Measurements from ENCODE around the gene CSNK2A2.
A peak's percentile ranks its signal among the peaks of the same experiment; 100 is the strongest.

The CSNK2A2 gene

GRCh38 chr16:58138852-58139251 is 59.1 kb downstream of the CSNK2A2 start:
- no peak for DNase-seq (ENCODE audit: low read depth)

- no peak for DNase-seq (ENCODE audit: low read depth)
Measured at GRCh38 chr16:58137581-58137980, 60.3 kb downstream of the CSNK2A2 start.

GRCh38 chr16:58129097-58129936 is 68.6 kb downstream of the CSNK2A2 start, which contains the start of gene CFAP20:
CFAP20 (minus strand) TSS chr16:58129381; CDS start chr16:58129115, 266 bp downstream.
- DNase-seq (ENCODE audit: low read depth), result peak; percentile 99

DNA sequence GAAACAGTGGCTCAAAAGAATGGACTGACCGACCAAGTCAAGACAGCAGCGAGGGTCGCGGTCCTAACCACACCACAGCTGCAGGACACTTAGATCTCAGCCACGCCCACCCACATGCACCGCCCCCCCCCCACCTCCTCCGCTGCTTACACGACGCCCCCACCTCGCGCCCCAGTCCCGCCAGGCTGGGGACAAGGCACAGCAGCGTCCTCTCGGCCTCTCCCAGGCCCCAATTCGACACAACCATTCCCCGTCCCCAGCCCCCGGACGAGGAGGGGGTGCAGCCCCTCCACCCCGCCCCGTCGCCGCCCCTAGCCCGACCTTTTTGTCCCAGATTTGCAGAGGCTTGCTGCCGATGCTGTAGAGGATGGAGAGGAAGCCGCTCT is 69.2 kb downstream of the CSNK2A2 start:
- no peak for DNase-seq (ENCODE audit: low read depth)

DNA sequence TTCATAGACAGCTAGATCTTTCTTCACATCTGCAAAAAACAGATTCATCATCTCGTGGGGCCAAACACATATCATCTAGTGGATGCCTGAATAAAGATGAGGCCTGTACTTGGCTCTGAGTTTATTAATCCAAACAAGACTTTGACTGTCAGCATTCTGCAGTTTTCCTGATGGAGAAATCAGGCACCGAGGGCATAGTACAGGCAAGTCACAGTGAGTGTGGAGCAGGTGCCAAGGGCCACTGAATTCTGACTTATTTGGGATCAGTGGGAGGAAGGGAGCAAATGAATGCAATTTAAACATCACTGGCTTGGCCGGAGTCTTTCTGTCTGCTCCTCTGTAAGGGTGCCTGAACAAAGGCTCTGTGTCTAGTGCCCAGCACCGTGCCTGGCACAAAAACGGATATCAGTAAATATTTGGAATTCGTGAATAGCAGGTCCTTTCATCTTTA is 69.7 kb downstream of the CSNK2A2 start:
- DNase-seq (ENCODE audit: low read depth), result no peak

GRCh38 chr16:58127634-58128033 is 70.3 kb downstream of the CSNK2A2 start:
- no peak for DNase-seq (ENCODE audit: low read depth)

- no peak for DNase-seq (ENCODE audit: low read depth)
Measured at GRCh38 chr16:58127033-58127556, 70.8 kb downstream of the CSNK2A2 start.

GRCh38 chr16:58126451-58126961 is 71.4 kb downstream of the CSNK2A2 start:
- no peak for DNase-seq (ENCODE audit: low read depth)

DNA sequence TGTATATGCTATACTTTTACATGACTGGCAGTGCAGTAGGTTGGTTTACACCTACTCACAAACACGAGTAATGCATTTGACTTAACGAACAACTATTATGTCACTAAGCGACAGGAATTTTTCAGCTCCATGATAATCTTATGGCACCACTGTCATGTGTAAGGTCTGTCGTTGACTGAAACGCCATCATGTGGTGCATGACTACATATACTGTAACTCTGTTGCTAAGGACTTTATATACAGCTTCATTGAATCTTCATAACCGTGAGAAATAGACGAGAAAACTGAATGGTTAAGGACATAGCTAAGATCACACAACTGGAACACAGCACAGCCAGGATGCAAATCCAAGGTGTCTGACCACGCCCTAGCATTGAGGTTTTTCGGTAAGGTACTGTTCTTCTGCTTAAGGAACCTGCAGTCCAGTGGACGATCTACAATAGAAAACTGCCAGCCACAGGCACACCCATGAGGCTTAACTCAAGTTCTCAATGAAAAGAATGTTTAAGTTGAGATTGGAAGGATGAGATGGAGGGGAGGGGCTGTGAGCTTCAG is 72.0 kb downstream of the CSNK2A2 start:
- DNase-seq (ENCODE audit: low read depth), result no peak

DNA sequence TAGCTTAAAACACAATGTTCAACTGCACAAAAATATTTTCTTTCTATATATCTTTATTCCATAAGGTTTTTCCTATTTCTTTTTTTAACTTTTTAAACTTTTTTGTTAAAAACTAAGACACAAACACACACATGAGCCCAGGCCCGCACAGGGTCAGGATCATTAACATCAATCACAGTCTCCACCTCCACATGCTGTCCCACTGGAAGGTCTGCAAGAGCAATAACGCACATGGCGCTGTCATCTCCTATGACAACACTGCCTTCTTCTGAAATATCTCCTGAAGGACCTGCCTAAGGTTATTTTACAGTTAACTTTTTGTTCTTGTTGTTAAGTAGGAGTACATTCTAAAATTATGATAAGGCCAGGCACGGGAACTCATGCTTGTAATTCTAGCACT is 72.9 kb downstream of the CSNK2A2 start:
- no peak for DNase-seq (ENCODE audit: low read depth)

DNA sequence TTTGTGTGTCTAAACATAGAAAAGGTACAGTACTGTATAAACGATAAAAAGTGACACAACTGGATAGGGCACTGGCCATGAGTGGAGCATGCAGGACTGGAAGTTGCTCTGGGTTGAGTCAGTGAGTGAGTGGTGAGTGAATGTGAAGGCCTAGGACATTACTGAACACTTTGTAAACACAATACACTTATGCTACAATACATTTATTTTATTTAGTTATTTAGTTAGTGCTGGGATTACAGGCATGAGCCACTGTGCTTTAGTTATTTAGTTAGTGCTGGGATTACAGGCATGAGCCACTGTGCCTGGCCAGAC is 73.3 kb downstream of the CSNK2A2 start:
- DNase-seq (ENCODE audit: low read depth), result no peak

DNA sequence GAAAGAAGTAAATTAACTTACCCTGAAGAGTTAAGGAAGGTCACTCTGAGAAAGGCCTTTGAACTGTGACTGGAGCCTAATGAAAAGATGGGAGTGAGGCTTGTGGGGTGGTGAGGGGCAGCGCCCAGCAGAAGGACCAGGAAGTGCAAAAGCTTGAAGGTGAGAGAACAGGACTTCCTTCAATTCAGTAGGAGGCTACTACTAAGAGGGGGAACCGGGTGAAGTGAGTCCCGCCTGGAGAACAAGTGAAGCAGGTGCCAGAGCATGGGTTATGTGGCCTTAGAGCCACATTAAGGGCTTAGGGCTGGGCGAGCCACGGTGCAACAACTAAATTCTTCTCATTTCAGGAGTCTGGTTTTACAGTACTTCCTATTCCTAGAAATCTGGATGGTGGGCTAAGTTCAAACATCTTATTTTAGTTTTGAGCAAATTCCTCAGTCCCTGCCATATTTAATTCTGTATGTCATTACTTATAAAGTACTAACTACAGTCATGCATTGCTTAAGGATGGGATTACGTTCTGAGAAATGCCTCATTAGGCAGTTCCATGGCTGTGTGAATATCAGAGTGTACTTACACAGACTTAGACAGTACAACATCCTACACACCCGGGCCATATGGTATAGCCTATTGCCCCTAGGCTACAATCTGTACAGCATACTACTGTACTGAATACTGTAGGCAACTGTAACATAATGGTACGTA is 73.9 kb downstream of the CSNK2A2 start:
- no peak for DNase-seq (ENCODE audit: low read depth)

DNA sequence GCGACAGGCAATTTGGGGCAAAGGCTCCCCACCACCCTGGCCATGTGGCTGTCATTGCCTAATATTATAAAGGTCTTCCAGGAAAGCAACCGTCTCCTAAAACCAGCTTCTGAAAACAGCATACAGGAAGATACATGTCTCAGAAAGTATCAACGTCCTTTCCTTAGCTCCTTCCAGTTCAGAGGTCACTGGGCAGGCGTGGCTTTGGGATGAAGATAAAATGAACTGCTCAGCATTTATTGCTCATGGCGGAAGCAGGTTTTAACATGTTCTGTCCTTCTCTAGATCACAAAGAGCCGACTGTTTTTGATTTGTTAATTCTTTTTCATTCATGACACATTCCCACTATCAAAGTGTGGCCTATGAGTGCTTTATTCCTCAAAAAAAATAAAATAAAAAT is 76.8 kb downstream of the CSNK2A2 start:
- no peak for DNase-seq (ENCODE audit: low read depth)

GRCh38 chr16:58120234-58120633 is 77.7 kb downstream of the CSNK2A2 start:
- no peak for DNase-seq (ENCODE audit: low read depth)

GRCh38 chr16:58119509-58119845 is 78.4 kb downstream of the CSNK2A2 start:
- no peak for DNase-seq (ENCODE audit: low read depth)

GRCh38 chr16:58118801-58119508 is 79.0 kb downstream of the CSNK2A2 start:
- no peak for DNase-seq (ENCODE audit: low read depth)

DNA sequence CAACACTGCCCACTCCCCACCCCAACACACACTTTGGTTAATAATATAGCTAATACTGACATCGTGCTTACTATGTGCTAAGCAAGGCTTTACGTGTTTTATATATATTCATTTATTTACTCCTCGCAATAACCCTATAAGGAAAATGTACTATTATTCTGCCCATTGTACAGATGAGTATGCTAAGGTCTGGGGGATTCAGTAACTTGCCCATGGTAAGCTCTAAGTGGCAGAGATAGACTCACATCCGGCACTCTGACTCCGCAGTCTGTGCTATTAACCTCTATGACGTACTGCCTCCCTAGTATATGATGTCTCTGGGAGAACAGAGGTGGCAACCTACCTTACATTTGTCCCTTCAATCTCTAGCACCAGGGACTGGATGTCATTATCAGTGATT is 81.4 kb downstream of the CSNK2A2 start:
- DNase-seq (ENCODE audit: low read depth), result no peak

DNA sequence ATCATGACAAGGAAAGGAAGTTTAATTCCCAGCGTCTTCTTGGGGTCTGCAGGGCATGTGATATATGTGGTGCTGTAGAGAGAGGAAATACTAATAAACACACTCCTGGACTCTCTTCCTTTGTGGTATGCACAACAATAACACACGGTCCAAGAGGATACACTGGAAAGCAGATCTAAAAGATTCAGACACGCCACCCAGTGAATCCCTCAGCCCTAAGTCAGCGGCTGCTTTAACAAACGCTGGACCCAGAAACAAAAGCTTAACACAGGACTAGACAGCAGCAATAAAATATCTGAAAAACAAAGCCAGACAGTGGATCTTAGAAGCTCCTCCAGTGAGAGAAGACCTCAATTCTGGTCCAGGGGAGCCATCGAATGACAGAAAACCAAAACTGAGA is 81.8 kb downstream of the CSNK2A2 start:
- DNase-seq (ENCODE audit: low read depth), result no peak

DNA sequence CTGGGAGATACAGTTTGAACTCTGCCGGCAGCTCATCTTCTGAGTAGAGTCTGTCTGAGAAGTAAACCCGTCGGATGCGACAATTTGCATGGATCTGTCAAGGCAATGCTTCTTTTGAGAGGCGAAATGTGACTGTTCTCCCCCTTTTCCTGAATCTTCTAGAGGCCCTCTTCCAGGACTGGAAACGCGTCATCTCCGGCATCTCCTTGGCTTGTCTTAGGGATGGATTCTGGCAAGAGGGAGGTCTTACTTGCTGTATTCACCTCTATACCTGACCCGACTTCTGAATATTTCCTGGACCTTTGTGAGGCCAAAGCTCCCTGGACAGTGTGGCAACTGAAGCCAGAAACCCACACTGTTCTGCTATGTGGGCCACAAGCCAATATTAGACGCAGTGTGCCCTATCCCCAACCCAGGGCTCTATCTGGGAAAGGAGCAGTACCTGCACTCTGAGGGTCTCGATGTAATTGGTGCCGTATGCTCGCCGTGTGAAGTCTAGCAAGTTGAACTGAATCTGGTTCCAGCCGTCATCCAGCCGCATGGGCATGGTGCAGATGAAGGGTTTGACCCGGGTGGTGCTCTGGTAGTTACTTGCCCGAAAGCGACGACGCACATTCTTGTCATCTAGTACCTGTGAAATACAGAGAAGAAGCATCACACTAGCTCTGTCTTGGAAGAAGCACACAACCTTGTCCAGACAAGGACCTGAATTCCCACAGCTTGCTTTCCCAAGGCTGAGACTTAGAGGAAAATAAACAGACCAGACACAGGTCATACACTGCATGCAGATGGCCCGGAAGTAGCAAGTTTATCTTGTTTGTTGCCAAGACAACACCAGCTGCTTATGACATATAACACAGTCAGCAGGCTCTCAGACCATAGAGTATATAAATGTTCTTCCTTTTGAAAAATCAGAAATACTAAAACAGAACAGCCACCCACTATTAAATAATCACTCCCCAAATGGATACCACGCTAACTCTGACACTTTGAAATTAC is 82.8 kb downstream of the CSNK2A2 start:
- no peak for DNase-seq (ENCODE audit: low read depth)

- no peak for DNase-seq (ENCODE audit: low read depth)
Measured at GRCh38 chr16:58111302-58111627, 86.6 kb downstream of the CSNK2A2 start.

All from HS-27A (cell line).